IMR-90 (cell line): Measurements from ENCODE around the gene ARMS2. TPM values are rescaled to one million over a fixed set of nuclear protein-coding genes. Genes with fewer than 3 reads are reported as not detected.

Source experiments
- ATAC-seq: fragments of 200-7000 bp; cut with Tn5 transposase; 2 replicates; pipeline ENCODE4 v1.9.1; 2020; ENCODE audit warnings: low read depth, mild to moderate bottlenecking, moderate library complexity
- BruUV-seq: library from RNA; stranded (reverse); fragments of 400-500 nt; replicated peaks from 2 replicates; lab custom pipeline; 2021; lab: Mats Ljungman, UMichigan
- CTCF ChIA-PET: fragments of 300-600 bp; formaldehyde crosslinking; extraction: SDS; loops from one replicate; lab custom pipeline; 2021; ENCODE audit warnings: antibody characterized with exemption; lab: Yijun Ruan, JAX
- POLR2A ChIA-PET: fragments of 300-600 bp; sonication (Branson Sonifier 250); formaldehyde crosslinking; loops from one replicate; lab custom pipeline; 2022; ENCODE audit warnings: antibody characterized with exemption; ENCODE audit not compliant: unreplicated experiment; lab: Charles Lee
- DNase-seq: peaks from one replicate; pipeline ENCODE4 v3.0.0; 2013
- H2AFZ ChIP-seq: replicated peaks from 2 replicates; pipeline ENCODE3; 2013; ENCODE audit warnings: low read length, mild to moderate bottlenecking; ENCODE audit not compliant: poor library complexity
- H2AK5ac ChIP-seq: 2 replicates; pipeline ENCODE4 v1.6.1; 2013; ENCODE audit warnings: low read depth, low read length, inconsistent platforms
- H2AK9ac ChIP-seq: replicated peaks from 2 replicates; pipeline ENCODE3; 2013; ENCODE audit warnings: mild to moderate bottlenecking, low read depth, low read length, moderate library complexity; ENCODE audit not compliant: poor library complexity
- H2BK120ac ChIP-seq: 2 replicates; pipeline ENCODE4 v1.6.1; 2013; ENCODE audit warnings: low read depth, low read length, inconsistent platforms
- H2BK15ac ChIP-seq: 3 replicates; pipeline ENCODE4 v1.6.1; 2013; ENCODE audit warnings: low read depth, low read length, inconsistent platforms
- H2BK20ac ChIP-seq: 2 replicates; pipeline ENCODE4 v1.6.1; 2013; ENCODE audit warnings: low read depth, mild to moderate bottlenecking, inconsistent platforms, low read length, moderate library complexity
- H2BK5ac ChIP-seq: 2 replicates; pipeline ENCODE4 v1.6.1; 2013; ENCODE audit warnings: mild to moderate bottlenecking, low read depth, low read length, inconsistent platforms; ENCODE audit not compliant: poor library complexity, severe bottlenecking
- H3K14ac ChIP-seq: replicated peaks from 2 replicates; pipeline ENCODE4 v1.6.1; 2013; ENCODE audit warnings: low read depth, low read length, inconsistent platforms
- H3K18ac ChIP-seq: 2 replicates; pipeline ENCODE4 v1.6.1; 2013; ENCODE audit warnings: low read depth, low read length, control low read depth
- H3K23ac ChIP-seq: 2 replicates; pipeline ENCODE4 v1.6.1; 2013; ENCODE audit warnings: low read depth, low read length, inconsistent platforms
- H3K27ac ChIP-seq: 2 replicates; pipeline ENCODE4 v1.5.1; 2013; ENCODE audit warnings: mild to moderate bottlenecking, control low read depth, low read length; ENCODE audit not compliant: insufficient read depth
- H3K27me3 ChIP-seq: 2 replicates; pipeline ENCODE4 v1.6.1; 2013; ENCODE audit warnings: low read length; ENCODE audit not compliant: control insufficient read depth, insufficient read depth
- H3K36me3 ChIP-seq: 2 replicates; pipeline ENCODE4 v1.6.1; 2013; ENCODE audit warnings: low read length, mixed read lengths; ENCODE audit not compliant: control insufficient read depth, insufficient read depth
- H3K4ac ChIP-seq: 2 replicates; pipeline ENCODE4 v1.6.1; 2013; ENCODE audit warnings: low read depth, low read length, inconsistent platforms
- H3K4me1 ChIP-seq: 2 replicates; pipeline ENCODE4 v1.6.1; 2013; ENCODE audit warnings: low read length, mixed read lengths; ENCODE audit not compliant: control insufficient read depth, insufficient read depth
- H3K4me2 ChIP-seq: 2 replicates; pipeline ENCODE4 v1.6.1; 2013; ENCODE audit warnings: low read depth, mild to moderate bottlenecking, control low read depth, low read length, moderate library complexity
- H3K4me3 ChIP-seq: 2 replicates; pipeline ENCODE4 v1.5.1; 2013; ENCODE audit warnings: low read depth, mild to moderate bottlenecking, control low read depth, low read length, moderate library complexity; ENCODE audit not compliant: insufficient read depth
- H3K56ac ChIP-seq: 2 replicates; pipeline ENCODE4 v1.6.1; 2013; ENCODE audit warnings: low read length, inconsistent platforms; ENCODE audit not compliant: insufficient read depth; ENCODE audit errors: extremely low read depth
- H3K79me1 ChIP-seq, 2 experiments: 2 replicates each; pipeline ENCODE4 v1.6.1; 2013; ENCODE audit warnings: low read length in 2 of 2, inconsistent platforms in 1 of 2, low read depth in 1 of 2
- H3K9ac ChIP-seq: 2 replicates; pipeline ENCODE4 v1.6.1; 2013; ENCODE audit warnings: low read depth, low read length, control low read depth
- H3K9me1 ChIP-seq: 2 replicates; pipeline ENCODE4 v1.6.1; 2013; ENCODE audit warnings: low read length, inconsistent platforms; ENCODE audit not compliant: insufficient read depth
- H3K9me3 ChIP-seq: 2 replicates; pipeline ENCODE4 v1.6.1; 2013; ENCODE audit warnings: low read length; ENCODE audit not compliant: control insufficient read depth, insufficient read depth
- H4K20me1 ChIP-seq: 2 replicates; pipeline ENCODE4 v1.6.1; 2013; ENCODE audit warnings: low read length, inconsistent platforms; ENCODE audit not compliant: insufficient read depth
- H4K5ac ChIP-seq: 2 replicates; pipeline ENCODE4 v1.6.1; 2013; ENCODE audit warnings: mild to moderate bottlenecking, low read depth, low read length, control low read depth
- H4K8ac ChIP-seq, 2 experiments: 2 replicates each; pipeline ENCODE4 v1.6.1; 2013; ENCODE audit warnings: low read depth in 2 of 2, low read length in 2 of 2, control low read depth in 1 of 2, inconsistent platforms in 1 of 2
- H4K91ac ChIP-seq: 2 replicates; pipeline ENCODE4 v1.6.1; 2013; ENCODE audit warnings: low read depth, low read length, inconsistent platforms; ENCODE audit not compliant: insufficient read depth
- BHLHE40 ChIP-seq: fragments of 150-350 bp; IDR thresholded peaks from 2 replicates; pipeline ENCODE4 v1.6.1; 2016; ENCODE audit warnings: mild to moderate bottlenecking, low read depth, low read length
- CHD1 ChIP-seq: IDR thresholded peaks from 2 replicates; pipeline ENCODE4 v1.6.1; 2012; ENCODE audit warnings: low read depth, low read length, improper control_type of control experiment
- RAD21 ChIP-seq: IDR thresholded peaks from 2 replicates; pipeline ENCODE4 v1.6.1; 2012; ENCODE audit warnings: low read length, improper control_type of control experiment
- RFX5 ChIP-seq: IDR thresholded peaks from 2 replicates; pipeline ENCODE4 v1.8.0; 2012; ENCODE audit warnings: low read depth, mild to moderate bottlenecking, low read length, moderate library complexity
- WGBS, 2 experiments: methylation state at CpG; one replicate each; pipeline versions ENCODE4 v1.1.5 to v1.1.7; 2013; ENCODE audit warnings: missing lambda C conversion rate in 2 of 2; ENCODE audit not compliant: insufficient read length in 1 of 2; ENCODE audit errors: extremely low coverage in 2 of 2; 5-methylcytosine and 5-hydroxymethylcytosine counted together
- dilution Hi-C: fragments of 300-500 bp; cut with HindIII; formaldehyde crosslinking; loops from one replicate; pipeline ENCODE4 v1.14.3; 2018; ENCODE audit warnings: low sequenced_read_pairs; ENCODE audit not compliant: unreplicated experiment
- in situ Hi-C: fragments of 300-500 bp; cut with MboI; formaldehyde crosslinking; loops from 3 replicates; pipeline ENCODE4 v1.14.3; 2019; ENCODE audit warnings: low sequenced_read_pairs, inconsistent platforms, mixed read lengths
- intact Hi-C: fragments of 100-400 bp; cut with micrococcal nuclease; formaldehyde crosslinking; loops from 2 replicates; pipeline ENCODE4 v1.10.0; 2022
- polyA plus RNA-seq, 3 experiments: library from polyadenylated mRNA; depleted of rRNA; stranded (reverse); fragments of >200 nt; gene quantifications; 2 replicates each; pipeline ENCODE4 v1.2.3, GENCODE V29; 2012; ENCODE audit warnings: low replicate concordance in 1 of 3
- total RNA-seq: library from RNA; depleted of rRNA; stranded (reverse); fragments of >200 nt; gene quantifications from 2 replicates; pipeline ENCODE4 v1.2.3, GENCODE V29; 2012

Gene ARMS2
- total and polyA plus RNA-seq, 2 of the 4 experiments (the other 2 are of a cell fraction): not detected

DNA sequence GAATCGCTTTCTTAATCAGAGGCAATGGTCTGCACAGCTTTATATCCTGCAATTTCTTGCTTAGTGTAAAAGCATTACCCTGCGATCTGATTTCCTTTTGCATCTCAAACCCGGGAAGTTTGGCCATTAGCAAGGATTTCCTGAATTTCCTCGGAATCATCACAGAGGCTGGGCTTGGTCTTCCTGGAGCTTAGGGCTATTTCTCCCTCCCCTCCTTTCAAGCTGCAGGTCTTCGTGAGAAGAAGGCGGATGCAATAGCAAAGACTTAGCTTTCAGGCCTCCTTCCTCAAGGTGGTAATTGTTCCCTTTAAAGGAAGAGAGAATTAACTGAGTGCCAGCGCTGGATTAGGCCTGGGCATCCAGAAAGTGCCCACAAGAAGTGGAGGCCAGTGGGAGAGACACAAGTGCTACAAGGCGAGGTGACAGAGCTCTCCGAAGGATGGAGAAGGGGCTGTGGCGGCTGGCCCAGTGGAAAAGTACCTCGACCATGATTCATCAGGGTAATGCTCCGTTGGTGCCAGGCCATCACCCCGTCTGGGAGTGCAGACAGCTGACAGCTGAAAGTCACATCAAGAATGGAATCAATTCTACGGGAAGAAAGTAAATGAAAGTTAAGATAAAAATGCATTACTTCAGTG is 4.0 kb upstream of the ARMS2 start:
- Histone ChIP-seq H3K9me3 (peaks cover 3% of the 10 kb centered on the region), H2AK5ac (no peak overlapping the region), H2AK9ac (no peak overlapping the region), H3K18ac (no peak overlapping the region), H2AFZ (no peak overlapping the region), H4K8ac (no peak overlapping the region), H3K9ac (no peak overlapping the region), H3K4me2 (no peak overlapping the region), H4K20me1 (no peaks in the 10 kb centered on the region), H3K4ac (no peak overlapping the region), H3K27me3 (no peaks in the 10 kb centered on the region; the same call in none of the 2 replicates), H3K27ac (no peak overlapping the region), H4K91ac (no peak overlapping the region; the same call in 1 of the 2 replicates), H3K9me1 (peaks cover 4% of the 10 kb centered on the region; the same call in 1 of the 2 replicates), H3K23ac (no peak overlapping the region), H3K36me3 (no peaks in the 10 kb centered on the region), H3K79me1 (no peaks in the 10 kb centered on the region), H2BK120ac (no peak overlapping the region), H4K5ac (no peak overlapping the region), H2BK15ac (no peak overlapping the region), H3K4me1 (peaks cover 6% of the 10 kb centered on the region), H3K56ac (no peak overlapping the region), H2BK5ac (no peak overlapping the region), H3K4me3 (no peak overlapping the region), H2BK20ac (no peak overlapping the region), H3K14ac (no peak overlapping the region)
- BruUV-seq: no TSS peak
- CTCF ChIA-PET: interaction anchor here (1.1 kb wide), 1 partner anchor 16 kb away, joined by 3 read pairs; no protein-coding TSS in a partner anchor
- dilution Hi-C loops: no loop called here
- DNase-seq (no peak), ATAC-seq (no peak)
- 73% methylated on average over 5 of the region's 14 CpGs; no CpG with 5 or more reads in 1 of the 2 experiments for WGBS, 2 experiments
- POLR2A ChIA-PET: no interaction called here
- no peak for TF ChIP-seq BHLHE40
- no peak for TF ChIP-seq CHD1
- TF ChIP-seq RAD21: no peak
- no peak for TF ChIP-seq RFX5
- in situ Hi-C loops: loop anchor here (10.0 kb wide), 1 partner anchor 114 kb away; the partner anchor contains the start of gene DMBT1
- intact Hi-C loops: no loop called here
